ENCODE results near the gene KXD1.

- TF ChIP-seq, protein P1, sequence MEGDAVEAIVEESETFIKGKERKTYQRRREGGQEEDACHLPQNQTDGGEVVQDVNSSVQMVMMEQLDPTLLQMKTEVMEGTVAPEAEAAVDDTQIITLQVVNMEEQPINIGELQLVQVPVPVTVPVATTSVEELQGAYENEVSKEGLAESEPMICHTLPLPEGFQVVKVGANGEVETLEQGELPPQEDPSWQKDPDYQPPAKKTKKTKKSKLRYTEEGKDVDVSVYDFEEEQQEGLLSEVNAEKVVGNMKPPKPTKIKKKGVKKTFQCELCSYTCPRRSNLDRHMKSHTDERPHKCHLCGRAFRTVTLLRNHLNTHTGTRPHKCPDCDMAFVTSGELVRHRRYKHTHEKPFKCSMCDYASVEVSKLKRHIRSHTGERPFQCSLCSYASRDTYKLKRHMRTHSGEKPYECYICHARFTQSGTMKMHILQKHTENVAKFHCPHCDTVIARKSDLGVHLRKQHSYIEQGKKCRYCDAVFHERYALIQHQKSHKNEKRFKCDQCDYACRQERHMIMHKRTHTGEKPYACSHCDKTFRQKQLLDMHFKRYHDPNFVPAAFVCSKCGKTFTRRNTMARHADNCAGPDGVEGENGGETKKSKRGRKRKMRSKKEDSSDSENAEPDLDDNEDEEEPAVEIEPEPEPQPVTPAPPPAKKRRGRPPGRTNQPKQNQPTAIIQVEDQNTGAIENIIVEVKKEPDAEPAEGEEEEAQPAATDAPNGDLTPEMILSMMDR (IDR thresholded peaks at IDR 0.05): no peak
- TF ChIP-seq POLR2AphosphoS5 (IDR thresholded peaks at IDR 0.05; ENCODE audit: insufficient read depth in 1 of 2, low read depth in 1 of 2) (no peak), POLR2A (IDR thresholded peaks at IDR 0.05) (no peak)
Observed at GRCh38 chr19:18616023-18616422, 58.4 kb downstream of the KXD1 start.

All from vagina (tissue), 2 donors.